SK-N-SH (cell line): ENCODE data around the gene VAMP2. TPM values are rescaled to one million over a fixed set of nuclear protein-coding genes. Genes with fewer than 3 reads are reported as not detected.
A peak's percentile ranks its signal among the peaks of the same experiment; 100 is the strongest.
"Not testable (repeated sequence)": the region's sequence is repeated elsewhere in the genome, so short reads cannot be mapped to it uniquely, and the experiment has no call there.

Source experiments
- CTCF ChIA-PET: fragments of 300-600, 350-600 bp; formaldehyde crosslinking; extraction: SDS; loops from one replicate; lab custom pipeline; 2021; lab: Yijun Ruan, JAX
- POLR2A ChIA-PET: fragments of 350-600 bp; sonication (Branson Sonifier 250); formaldehyde crosslinking; extraction: SDS; loops from one replicate; lab custom pipeline; 2020; ENCODE audit warnings: antibody characterized with exemption, inconsistent platforms; lab: Yijun Ruan, JAX
- DNase-seq: peaks from one replicate; pipeline ENCODE4 v3.0.0; 2012
- H2AFZ ChIP-seq: fragments of 200-600 bp; sonication (generic); 2 replicates; pipeline ENCODE4 v1.8.1; 2016; ENCODE audit warnings: antibody characterized with exemption, mild to moderate bottlenecking, low read depth
- H3F3A ChIP-seq: fragments of 200-600 bp; sonication (generic); replicated peaks from 2 replicates; pipeline ENCODE3; 2016; ENCODE audit warnings: antibody characterized with exemption, mild to moderate bottlenecking; ENCODE audit not compliant: insufficient read depth
- H3K27ac ChIP-seq, 2 experiments: fragments of 200-500 bp in 1 of 2; fragments of 200-600 bp in 1 of 2; sonication (Bioruptor generic) in 1 of 2; sonication (generic), shearing (Covaris generic) in 1 of 2; 2 replicates each; pipeline versions ENCODE4 v1.5.1 to v1.6.1; 2014 to 2016; ENCODE audit warnings: low read depth in 2 of 2, inconsistent platforms in 1 of 2, low read length in 1 of 2, mild to moderate bottlenecking in 1 of 2, mixed read lengths in 1 of 2
- H3K27me3 ChIP-seq: fragments of 200-600 bp; sonication (generic), shearing (Covaris generic); 2 replicates; pipeline ENCODE4 v1.6.1; 2016; ENCODE audit warnings: mixed run types; ENCODE audit not compliant: insufficient read depth
- H3K36me3 ChIP-seq, 2 experiments: fragments of 200-500 bp in 1 of 2; fragments of 200-600 bp in 1 of 2; sonication (Bioruptor generic) in 1 of 2; sonication (generic) in 1 of 2; replicated peaks in 1 of 2; 2 replicates each; pipeline versions ENCODE3 to v1.5.1; 2014 to 2016; ENCODE audit warnings: low read length in 1 of 2, mild to moderate bottlenecking in 1 of 2; ENCODE audit not compliant: insufficient read depth in 2 of 2, control insufficient read depth in 1 of 2
- H3K4me1 ChIP-seq, 2 experiments: fragments of 200-500 bp in 1 of 2; fragments of 200-600 bp in 1 of 2; sonication (Bioruptor generic) in 1 of 2; sonication (generic), shearing (Covaris generic) in 1 of 2; 2 replicates each; pipeline versions ENCODE4 v1.5.1 to v1.6.1; 2014 to 2016; ENCODE audit warnings: low read depth in 1 of 2, low read length in 1 of 2, mixed run types in 1 of 2; ENCODE audit not compliant: insufficient read depth in 2 of 2, control insufficient read depth in 1 of 2
- H3K4me2 ChIP-seq: fragments of 200-600 bp; sonication (generic), shearing (Covaris generic); 2 replicates; pipeline ENCODE4 v1.6.1; 2017; ENCODE audit warnings: mixed run types
- H3K4me3 ChIP-seq, 2 experiments: fragments of 200-500 bp in 1 of 2; fragments of 200-600 bp in 1 of 2; sonication (Bioruptor generic) in 1 of 2; sonication (generic), shearing (Covaris generic) in 1 of 2; 2 replicates each; pipeline versions ENCODE4 v1.5.1 to v1.8.1; 2014 to 2016; ENCODE audit warnings: low read depth in 2 of 2, inconsistent platforms in 1 of 2, low read length in 1 of 2, mild to moderate bottlenecking in 1 of 2, mixed read lengths in 1 of 2, moderate library complexity in 1 of 2
- H3K79me2 ChIP-seq: fragments of 200-600 bp; sonication (generic); 2 replicates; pipeline ENCODE4 v1.8.1; 2017; ENCODE audit warnings: mild to moderate bottlenecking; ENCODE audit not compliant: insufficient read depth
- H3K9ac ChIP-seq: fragments of 200-600 bp; sonication (generic); 2 replicates; pipeline ENCODE4 v1.6.1; 2017; ENCODE audit warnings: mixed run types
- H3K9me2 ChIP-seq: fragments of 200-600 bp; sonication (generic); 2 replicates; pipeline ENCODE4 v1.6.1; 2017; ENCODE audit warnings: mixed run types
- H3K9me3 ChIP-seq: fragments of 200-600 bp; sonication (generic); 2 replicates; pipeline ENCODE4 v1.6.1; 2017; ENCODE audit warnings: mixed run types, mild to moderate bottlenecking, moderate library complexity
- H4K20me1 ChIP-seq: fragments of 200-600 bp; sonication (generic); 2 replicates; pipeline ENCODE4 v1.6.1; 2017; ENCODE audit warnings: mild to moderate bottlenecking, mixed run types; ENCODE audit not compliant: insufficient read depth
- FOXM1 ChIP-seq: IDR thresholded peaks from 2 replicates; pipeline ENCODE4 v1.4.0; 2012; ENCODE audit warnings: low read depth, mild to moderate bottlenecking
- JUND ChIP-seq: IDR thresholded peaks from 2 replicates; pipeline ENCODE4 v1.4.0; 2012
- MXI1 ChIP-seq: IDR thresholded peaks from 2 replicates; pipeline ENCODE4 v1.6.1; 2012; ENCODE audit warnings: mild to moderate bottlenecking, low read depth, low read length, improper control_type of control experiment
- NFIC ChIP-seq: IDR thresholded peaks from 2 replicates; pipeline ENCODE4 v1.4.0; 2012; ENCODE audit warnings: borderline replicate concordance
- NRF1 ChIP-seq: IDR thresholded peaks from 2 replicates; pipeline ENCODE4 v1.6.1; 2012; ENCODE audit warnings: low read depth, mild to moderate bottlenecking, low read length
- POLR2AphosphoS5 ChIP-seq: IDR thresholded peaks from 2 replicates; pipeline ENCODE4 v1.6.1; 2012; ENCODE audit warnings: low read depth, low read length
- TEAD4 ChIP-seq: IDR thresholded peaks from 2 replicates; pipeline ENCODE4 v1.4.0; 2012; ENCODE audit warnings: mild to moderate bottlenecking, borderline replicate concordance; ENCODE audit not compliant: insufficient read depth
- YY1 ChIP-seq: IDR thresholded peaks from 2 replicates; pipeline ENCODE4 v1.4.0; 2012; ENCODE audit warnings: low read depth, mild to moderate bottlenecking
- WGBS: methylation state at CpG from one replicate; pipeline ENCODE4 v1.1.6; 2017; ENCODE audit warnings: low lambda C conversion rate; 5-methylcytosine and 5-hydroxymethylcytosine counted together
- polyA plus RNA-seq, 3 experiments: library from polyadenylated mRNA; depleted of rRNA; stranded (reverse); fragments of >200 nt; gene quantifications; 2 replicates each; pipeline ENCODE4 v1.2.3, GENCODE V29; 2012
- TF ChIP-seq, protein P1 (sequence below): fragments of 200-600 bp; sonication (generic); IDR thresholded peaks from 2 replicates; pipeline ENCODE4 v1.6.1; 2017; ENCODE audit warnings: antibody characterized with exemption, mild to moderate bottlenecking, moderate library complexity
- TF ChIP-seq, protein P2 (sequence below): fragments of 150-350 bp; IDR thresholded peaks from 2 replicates; pipeline ENCODE4 v1.6.1; 2016; ENCODE audit warnings: mild to moderate bottlenecking, low read depth, low read length
- TF ChIP-seq, protein P3 (sequence below): fragments of 150-350 bp; IDR thresholded peaks from 2 replicates; pipeline ENCODE4 v1.6.1; 2017; ENCODE audit warnings: antibody characterized with exemption, low read length, low read depth, borderline replicate concordance
- TF ChIP-seq, protein P4 (sequence below): IDR thresholded peaks from 2 replicates; pipeline ENCODE4 v1.6.1; 2012; ENCODE audit warnings: mild to moderate bottlenecking, low read depth, low read length, moderate library complexity

The VAMP2 gene
- polyA plus RNA-seq, 1 of the 3 experiments (the other 2 are of a cell fraction): 42.0 TPM

DNA sequence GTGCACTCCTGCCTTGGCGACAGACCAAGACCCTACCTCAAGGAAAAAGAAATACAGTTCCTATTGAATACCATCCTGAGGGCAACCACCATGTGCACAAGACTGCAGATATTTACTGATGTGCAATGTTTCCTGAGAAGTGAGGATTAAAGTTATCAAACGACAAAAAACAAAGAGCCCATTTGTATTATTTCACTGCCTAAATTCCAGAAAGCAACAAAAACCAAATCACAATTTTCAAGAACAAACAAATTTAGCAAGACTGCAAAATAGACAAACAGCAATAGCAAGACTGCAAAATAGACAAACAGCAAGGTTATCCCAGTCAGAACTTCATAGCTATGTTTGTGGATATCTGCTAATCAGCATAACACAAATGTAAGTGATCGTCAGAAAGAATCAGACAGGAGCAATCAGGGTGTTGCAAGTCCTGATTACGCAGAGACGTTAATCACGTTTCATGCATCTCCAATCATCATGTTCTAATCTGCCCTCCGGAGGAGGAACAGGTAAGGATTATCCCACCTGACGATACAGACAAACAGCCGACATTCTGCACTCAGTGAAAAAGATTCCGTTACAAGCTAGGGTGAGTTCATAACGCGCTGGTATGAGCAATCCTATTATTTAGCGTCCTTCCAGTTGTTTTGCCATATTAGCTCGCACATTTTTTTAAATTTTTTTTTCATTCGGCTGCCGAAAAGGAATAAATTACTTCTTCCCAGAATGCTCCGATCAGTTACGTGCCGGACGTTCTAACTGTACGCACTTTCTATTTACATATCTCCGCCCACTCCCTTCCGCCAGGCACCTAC, 10.5 kb upstream of the VAMP2 start (continued):
- TF ChIP-seq, protein P1, sequence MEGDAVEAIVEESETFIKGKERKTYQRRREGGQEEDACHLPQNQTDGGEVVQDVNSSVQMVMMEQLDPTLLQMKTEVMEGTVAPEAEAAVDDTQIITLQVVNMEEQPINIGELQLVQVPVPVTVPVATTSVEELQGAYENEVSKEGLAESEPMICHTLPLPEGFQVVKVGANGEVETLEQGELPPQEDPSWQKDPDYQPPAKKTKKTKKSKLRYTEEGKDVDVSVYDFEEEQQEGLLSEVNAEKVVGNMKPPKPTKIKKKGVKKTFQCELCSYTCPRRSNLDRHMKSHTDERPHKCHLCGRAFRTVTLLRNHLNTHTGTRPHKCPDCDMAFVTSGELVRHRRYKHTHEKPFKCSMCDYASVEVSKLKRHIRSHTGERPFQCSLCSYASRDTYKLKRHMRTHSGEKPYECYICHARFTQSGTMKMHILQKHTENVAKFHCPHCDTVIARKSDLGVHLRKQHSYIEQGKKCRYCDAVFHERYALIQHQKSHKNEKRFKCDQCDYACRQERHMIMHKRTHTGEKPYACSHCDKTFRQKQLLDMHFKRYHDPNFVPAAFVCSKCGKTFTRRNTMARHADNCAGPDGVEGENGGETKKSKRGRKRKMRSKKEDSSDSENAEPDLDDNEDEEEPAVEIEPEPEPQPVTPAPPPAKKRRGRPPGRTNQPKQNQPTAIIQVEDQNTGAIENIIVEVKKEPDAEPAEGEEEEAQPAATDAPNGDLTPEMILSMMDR: no peak
- no peak for TF ChIP-seq FOXM1
- TF ChIP-seq MXI1: peak; percentile 48; the same call in 1 of the 2 replicates
- TF ChIP-seq TEAD4: peak; percentile 53; the same call in 1 of the 2 replicates
- peak; percentile 100 for TF ChIP-seq POLR2AphosphoS5
- TF ChIP-seq NFIC: 0 out of 2 replicates have a peak, but pooled peaks have one; percentile 5
- no peak for TF ChIP-seq NRF1
- no peak for TF ChIP-seq YY1
- TF ChIP-seq, protein P2, sequence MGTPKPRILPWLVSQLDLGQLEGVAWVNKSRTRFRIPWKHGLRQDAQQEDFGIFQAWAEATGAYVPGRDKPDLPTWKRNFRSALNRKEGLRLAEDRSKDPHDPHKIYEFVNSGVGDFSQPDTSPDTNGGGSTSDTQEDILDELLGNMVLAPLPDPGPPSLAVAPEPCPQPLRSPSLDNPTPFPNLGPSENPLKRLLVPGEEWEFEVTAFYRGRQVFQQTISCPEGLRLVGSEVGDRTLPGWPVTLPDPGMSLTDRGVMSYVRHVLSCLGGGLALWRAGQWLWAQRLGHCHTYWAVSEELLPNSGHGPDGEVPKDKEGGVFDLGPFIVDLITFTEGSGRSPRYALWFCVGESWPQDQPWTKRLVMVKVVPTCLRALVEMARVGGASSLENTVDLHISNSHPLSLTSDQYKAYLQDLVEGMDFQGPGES: no peak
- peak; percentile 86 for TF ChIP-seq JUND
- TF ChIP-seq, protein P3, sequence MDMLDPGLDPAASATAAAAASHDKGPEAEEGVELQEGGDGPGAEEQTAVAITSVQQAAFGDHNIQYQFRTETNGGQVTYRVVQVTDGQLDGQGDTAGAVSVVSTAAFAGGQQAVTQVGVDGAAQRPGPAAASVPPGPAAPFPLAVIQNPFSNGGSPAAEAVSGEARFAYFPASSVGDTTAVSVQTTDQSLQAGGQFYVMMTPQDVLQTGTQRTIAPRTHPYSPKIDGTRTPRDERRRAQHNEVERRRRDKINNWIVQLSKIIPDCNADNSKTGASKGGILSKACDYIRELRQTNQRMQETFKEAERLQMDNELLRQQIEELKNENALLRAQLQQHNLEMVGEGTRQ: no peak
- TF ChIP-seq, protein P4, sequence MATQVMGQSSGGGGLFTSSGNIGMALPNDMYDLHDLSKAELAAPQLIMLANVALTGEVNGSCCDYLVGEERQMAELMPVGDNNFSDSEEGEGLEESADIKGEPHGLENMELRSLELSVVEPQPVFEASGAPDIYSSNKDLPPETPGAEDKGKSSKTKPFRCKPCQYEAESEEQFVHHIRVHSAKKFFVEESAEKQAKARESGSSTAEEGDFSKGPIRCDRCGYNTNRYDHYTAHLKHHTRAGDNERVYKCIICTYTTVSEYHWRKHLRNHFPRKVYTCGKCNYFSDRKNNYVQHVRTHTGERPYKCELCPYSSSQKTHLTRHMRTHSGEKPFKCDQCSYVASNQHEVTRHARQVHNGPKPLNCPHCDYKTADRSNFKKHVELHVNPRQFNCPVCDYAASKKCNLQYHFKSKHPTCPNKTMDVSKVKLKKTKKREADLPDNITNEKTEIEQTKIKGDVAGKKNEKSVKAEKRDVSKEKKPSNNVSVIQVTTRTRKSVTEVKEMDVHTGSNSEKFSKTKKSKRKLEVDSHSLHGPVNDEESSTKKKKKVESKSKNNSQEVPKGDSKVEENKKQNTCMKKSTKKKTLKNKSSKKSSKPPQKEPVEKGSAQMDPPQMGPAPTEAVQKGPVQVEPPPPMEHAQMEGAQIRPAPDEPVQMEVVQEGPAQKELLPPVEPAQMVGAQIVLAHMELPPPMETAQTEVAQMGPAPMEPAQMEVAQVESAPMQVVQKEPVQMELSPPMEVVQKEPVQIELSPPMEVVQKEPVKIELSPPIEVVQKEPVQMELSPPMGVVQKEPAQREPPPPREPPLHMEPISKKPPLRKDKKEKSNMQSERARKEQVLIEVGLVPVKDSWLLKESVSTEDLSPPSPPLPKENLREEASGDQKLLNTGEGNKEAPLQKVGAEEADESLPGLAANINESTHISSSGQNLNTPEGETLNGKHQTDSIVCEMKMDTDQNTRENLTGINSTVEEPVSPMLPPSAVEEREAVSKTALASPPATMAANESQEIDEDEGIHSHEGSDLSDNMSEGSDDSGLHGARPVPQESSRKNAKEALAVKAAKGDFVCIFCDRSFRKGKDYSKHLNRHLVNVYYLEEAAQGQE: peak; percentile 78
- TF ChIP-seq, all 33 proteins: peak for 21

DNA sequence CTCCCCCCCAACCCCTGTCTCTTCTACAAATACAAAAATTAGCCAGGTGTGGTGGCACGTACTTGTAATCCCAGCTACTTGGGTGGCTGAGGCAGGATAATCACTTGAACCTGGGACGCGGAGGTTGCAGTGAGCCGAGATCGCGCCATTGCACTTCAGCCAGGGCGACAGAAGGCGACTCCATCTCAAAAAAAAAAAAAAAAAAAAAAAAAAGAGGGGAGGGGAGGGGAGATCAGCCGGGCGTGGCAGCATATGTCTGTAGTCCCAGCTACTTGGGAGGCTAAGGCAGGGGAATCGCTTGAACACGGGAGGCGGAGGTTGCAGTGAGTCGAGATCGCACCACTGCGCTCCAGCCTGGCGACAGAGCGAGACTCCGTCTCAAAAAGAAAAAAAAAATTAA, 7.4 kb upstream of the VAMP2 start:
- H3K9me3 ChIP-seq, H3K9ac ChIP-seq, DNase-seq, H3K4me2 ChIP-seq, H3K36me3 ChIP-seq, H3K9me2 ChIP-seq, H2AFZ ChIP-seq, POLR2A ChIA-PET, H3K27ac ChIP-seq, H4K20me1 ChIP-seq, H3K4me3 ChIP-seq, H3K27me3 ChIP-seq, H3K79me2 ChIP-seq: not testable (repeated sequence)
- WGBS: 94% methylated on average over 19 of the region's 19 CpGs
- Histone ChIP-seq H3F3A (peaks cover 32% of the 10 kb centered on the region), H3K4me1 (peaks cover 3 to 13% of the 10 kb centered on the region in 2 experiments; a peak in 1 of 4 replicates)
- CTCF ChIA-PET: interaction anchor here (0.9 kb wide), 1 partner anchor 11 kb away, joined by 3 read pairs; no protein-coding TSS in a partner anchor
